NCI-H69 (cell line): ENCODE measurements around the gene PLVAP.

Experiments used
- DNase-seq: peaks from one replicate; lab custom pipeline; 2025; lab: John Stamatoyannopoulos, UW

Gene PLVAP

GRCh38 chr19:17302391-17303166 is 74.6 kb downstream of the PLVAP start:
- peak; percentile 24 for DNase-seq
